Psoas muscle (tissue), 8 donors: ENCODE measurements around the gene TBX5. TPM values are rescaled to one million over a fixed set of nuclear protein-coding genes. Genes with fewer than 3 reads are reported as not detected.

Source experiments
- ATAC-seq, 4 donors: fragments of 200-7000 bp; cut with Tn5 transposase; one replicate each; pipeline ENCODE4 v1.9.1; 2020; ENCODE audit warnings: moderate library complexity in 3 of 4, mild to moderate bottlenecking in 2 of 4
- DNase-seq, 2 donors: peaks; one replicate each; pipeline ENCODE4 v3.0.0-alpha.2; 2020
- H3K27ac ChIP-seq: fragments of 200-600 bp; one replicate; pipeline ENCODE4 v1.8.0; 2022
- H3K27me3 ChIP-seq, 3 donors: fragments of 200-600 bp in 1 of 3; one replicate each; pipeline versions ENCODE4 v1.6.1 to v1.8.0; 2013 to 2022; ENCODE audit warnings: low read length in 2 of 3, mild to moderate bottlenecking in 2 of 3, moderate library complexity in 1 of 3; ENCODE audit not compliant: insufficient read depth in 3 of 3
- H3K36me3 ChIP-seq, 2 donors: fragments of 200-600 bp in 1 of 2; one replicate each; pipeline versions ENCODE4 v1.6.1 to v1.8.0; 2013 to 2022; ENCODE audit warnings: low read depth in 1 of 2, mild to moderate bottlenecking in 1 of 2, moderate library complexity in 1 of 2; ENCODE audit not compliant: insufficient read depth in 1 of 2
- H3K4me1 ChIP-seq: fragments of 200-600 bp; one replicate; pipeline ENCODE4 v1.8.0; 2022
- H3K4me3 ChIP-seq: fragments of 200-600 bp; one replicate; pipeline ENCODE4 v1.8.0; 2022; ENCODE audit warnings: mild to moderate bottlenecking
- H3K9me3 ChIP-seq: fragments of 200-600 bp; one replicate; pipeline ENCODE4 v1.8.0; 2022
- CTCF ChIP-seq: fragments of 200-600 bp; IDR thresholded peaks from one replicate; pipeline ENCODE4 v1.8.0; 2022; ENCODE audit warnings: antibody characterized with exemption
- WGBS, 3 donors: extraction: QIAGEN DNeasy Blood & Tissue Kit; methylation state at CpG; one replicate each; pipeline versions ENCODE4 v1.1.6 to v1.1.7; 2013; 5-methylcytosine and 5-hydroxymethylcytosine counted together
- intact Hi-C, 2 donors: fragments of 100-400 bp; cut with DNase I; formaldehyde crosslinking; loops; one replicate each; pipeline versions ENCODE4 v1.11.0 to v1.14.2; 2022
- polyA plus RNA-seq, 3 donors: library from polyadenylated mRNA; stranded (reverse); fragments of 200-250 nt; gene quantifications; one replicate each; pipeline ENCODE4 v1.2.3, GENCODE V29; 2013
- total RNA-seq, 4 donors: library from RNA; stranded (reverse); fragmentation: NEBNext Ultra II Directional in 2 of 4; extraction: Animal tissue kit (Norgen Biotek cat#: 25700) in 2 of 4; gene quantifications; one replicate each; pipeline versions ENCODE4 v1.2.1 to v1.2.4, GENCODE V29; 2021 to 2023
- donor health status: healthy with polysubstance abuse.
- donor health status: DM: no; HTN: no; CAD: no; lungs with moderate emphysema.
- donor health status: Bipolar disorder and iron deficiency.
- donor health status: healthy.
- donor health status: DM: yes; HTN: yes; CAD: no.
- donor health status: DM: no; HTN: no; CAD: no.
- donor health status: DM: no; HTN: no; CAD: no.
- donor health status: DM: yes; HTN: yes; CAD: no.

Gene TBX5
- total and polyA plus RNA-seq, 7 donors, result 0.26 TPM; not detected in 6

- H3K4me3 ChIP-seq, result no peak overlapping the region
- intact Hi-C loops, result no loop called here
- no peak for ATAC-seq
These were observed 35.1 kb upstream of the TBX5 start for GRCh38 chr12:114441039-114441383.

GRCh38 chr12:114440270-114441038, 34.5 kb upstream of the TBX5 start:
- Histone ChIP-seq H3K36me3 (no peaks in the 10 kb centered on the region), H3K4me1 (no peaks in the 10 kb centered on the region), H3K27me3 (peaks cover 0 to 79% (median 13%) of the 10 kb centered on the region in 3 donors), H3K4me3 (no peak overlapping the region), H3K27ac (no peak overlapping the region), H3K9me3 (no peaks in the 10 kb centered on the region)
- no peak for DNase-seq
- ATAC-seq, result no peak
- WGBS, 3 donors, result 2 to 3% (median 2%) methylated on average over 54 of the region's 54 CpGs
- TF ChIP-seq CTCF, result no peak
- intact Hi-C loops, result no loop called here

More at GRCh38 chr12:114441039-114441383, 35.1 kb upstream of the TBX5 start:
- Histone ChIP-seq H3K9me3 (no peaks in the 10 kb centered on the region), H3K36me3 (no peaks in the 10 kb centered on the region), H3K27ac (no peak overlapping the region), H3K4me1 (no peaks in the 10 kb centered on the region), H3K27me3 (peaks cover 0 to 85% (median 13%) of the 10 kb centered on the region in 3 donors)
- TF ChIP-seq CTCF, result no peak
- 2% methylated on average over 23 of the region's 23 CpGs for WGBS, 3 donors
- DNase-seq, result no peak

GRCh38 chr12:114439817-114440216, 33.9 kb upstream of the TBX5 start:
- ATAC-seq (no peak), DNase-seq (no peak)
- H3K27me3 ChIP-seq, result peaks cover 0 to 74% (median 13%) of the 10 kb centered on the region in 3 donors
- no peaks in the 10 kb centered on the region for H3K36me3 ChIP-seq
- no peak for TF ChIP-seq CTCF
- no peak overlapping the region for H3K27ac ChIP-seq
- WGBS, 3 donors, result 1 to 4% (median 3%) methylated on average over 19 of the region's 19 CpGs
- no peaks in the 10 kb centered on the region for H3K9me3 ChIP-seq
- H3K4me3 ChIP-seq, result no peak overlapping the region
- intact Hi-C loops, result no loop called here
- H3K4me1 ChIP-seq, result no peaks in the 10 kb centered on the region

DNA sequence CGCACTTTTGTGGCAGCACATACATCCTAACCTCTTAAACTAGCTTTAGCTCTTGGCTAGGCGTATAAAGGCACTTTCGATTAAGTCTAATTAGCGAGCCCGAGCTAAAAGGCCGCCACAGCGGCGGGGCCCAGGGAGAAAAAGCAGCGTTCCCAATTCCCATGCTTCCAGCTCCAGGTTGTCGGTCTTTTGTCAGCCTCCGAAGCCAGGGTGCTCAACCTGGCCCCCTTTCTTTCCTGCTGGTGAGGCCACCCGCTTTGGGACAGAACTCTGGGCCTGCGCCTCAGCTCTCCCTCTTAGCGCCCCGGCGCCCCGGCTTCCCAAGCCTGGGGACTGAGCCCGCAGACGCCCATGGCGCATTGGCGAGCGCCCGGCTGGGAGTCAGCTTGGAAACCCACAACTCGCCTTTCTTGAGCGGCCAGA, 33.3 kb upstream of the TBX5 start:
- H3K4me1 ChIP-seq, result no peaks in the 10 kb centered on the region
- H3K9me3 ChIP-seq, result no peaks in the 10 kb centered on the region
- intact Hi-C loops, result no loop called here
- DNase-seq (no peak), ATAC-seq (no peak)
- 3 to 5% (median 4%) methylated on average over 24 to 25 of the region's 25 CpGs for WGBS, 3 donors
- no peaks in the 10 kb centered on the region for H3K36me3 ChIP-seq
- no peak overlapping the region for H3K4me3 ChIP-seq
- no peak for TF ChIP-seq CTCF
- H3K27ac ChIP-seq, result no peak overlapping the region
- peaks cover 0 to 69% (median 11%) of the 10 kb centered on the region in 3 donors for H3K27me3 ChIP-seq
